HG03159 (cell line): ENCODE data around the gene HEPHL1.
A peak's percentile ranks its signal among the peaks of the same experiment; 100 is the strongest.
"Not testable (repeated sequence)": the region's sequence is repeated elsewhere in the genome, so short reads cannot be mapped to it uniquely, and the experiment has no call there.

Experiments
- ATAC-seq: cut with Tn5 transposase; IDR thresholded peaks from one replicate; pipeline ENCODE4 v1.9.1; 2021; ENCODE audit warnings: mild to moderate bottlenecking, moderate library complexity; ENCODE audit not compliant: unreplicated experiment

The HEPHL1 gene

DNA sequence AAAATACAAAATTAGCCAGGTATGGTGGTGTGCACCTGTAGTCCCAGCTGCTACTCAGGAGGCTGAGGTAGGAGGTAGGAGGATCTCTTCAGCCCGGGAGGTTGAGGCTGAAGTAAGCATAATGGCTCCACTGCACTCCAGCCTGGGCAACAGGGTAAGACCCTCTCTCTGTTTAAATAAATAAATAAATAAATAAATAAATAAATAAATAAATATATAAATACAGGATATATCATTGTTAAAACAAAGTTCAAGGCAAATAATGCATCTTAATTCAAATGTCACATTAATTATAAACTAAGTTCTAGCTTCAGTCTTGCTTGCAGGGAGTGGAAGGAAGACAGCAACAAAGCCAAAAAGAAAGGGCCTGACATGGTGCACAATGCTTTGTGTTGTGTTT, 63.0 kb downstream of the HEPHL1 start:
- no peak for ATAC-seq

DNA sequence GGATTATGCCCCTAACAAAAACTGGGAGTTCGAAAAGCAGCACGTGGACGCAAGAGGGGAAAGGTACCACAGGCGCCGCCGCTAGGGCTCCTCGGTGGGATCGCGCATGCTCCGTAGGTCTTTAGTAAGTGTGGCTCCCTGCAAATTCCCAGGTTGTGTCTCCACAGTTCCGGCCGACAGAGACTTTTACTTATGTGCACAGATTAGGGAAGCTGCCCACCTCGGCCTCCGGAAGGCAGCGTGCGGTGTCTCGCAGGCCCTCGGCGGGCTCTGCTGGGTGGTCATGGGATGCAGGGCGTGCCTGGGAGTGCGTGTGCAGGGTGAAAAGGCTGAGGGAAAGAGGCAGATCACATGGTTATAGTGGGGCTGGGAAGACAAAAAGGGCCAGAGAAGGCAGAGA, 67.8 kb downstream of the HEPHL1 start:
- no peak for ATAC-seq

DNA sequence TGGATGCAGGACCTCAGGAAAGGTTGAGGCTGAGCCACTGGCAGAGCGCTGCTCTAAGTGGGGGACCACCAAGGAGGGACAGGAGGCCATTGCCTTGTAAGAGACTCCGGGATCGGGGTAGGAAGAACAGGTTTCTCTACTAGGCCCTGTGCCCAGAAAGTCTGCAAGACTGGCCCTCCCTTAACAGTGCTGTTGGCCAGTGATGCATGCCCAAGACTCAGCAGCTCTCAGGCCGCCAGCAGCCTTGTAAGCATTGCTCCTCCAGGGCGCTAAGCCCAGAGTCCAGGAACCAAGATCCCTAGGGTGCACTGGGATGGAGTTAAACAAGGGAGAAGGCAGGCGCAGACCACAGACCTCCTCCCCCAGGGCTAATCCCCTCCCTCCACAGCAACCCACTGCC, 68.2 kb downstream of the HEPHL1 start:
- no peak for ATAC-seq

- no peak for ATAC-seq
Observed at GRCh38 chr11:94090401-94090800, 69.2 kb downstream of the HEPHL1 start.

DNA sequence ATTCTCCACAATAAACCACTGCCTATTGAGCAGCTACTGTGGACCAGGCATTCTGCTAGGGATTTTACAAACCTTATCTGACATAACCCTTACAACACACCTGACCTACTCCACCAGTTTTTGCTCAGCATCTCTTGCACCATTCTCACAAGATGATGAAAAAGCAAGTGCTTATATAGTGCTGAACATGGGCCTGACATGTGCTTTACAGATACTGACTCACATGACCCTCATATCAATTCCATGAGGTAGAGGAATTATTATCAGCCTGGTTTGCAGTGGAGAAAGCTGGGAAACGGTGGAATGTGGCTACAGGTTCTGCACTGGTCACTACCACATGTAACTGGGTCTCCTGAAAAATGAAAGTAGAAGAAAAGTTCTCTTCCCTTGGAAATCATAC, 69.9 kb downstream of the HEPHL1 start:
- ATAC-seq, result no peak

GRCh38 chr11:94100253-94100652, 79.1 kb downstream of the HEPHL1 start:
- no peak for ATAC-seq

DNA sequence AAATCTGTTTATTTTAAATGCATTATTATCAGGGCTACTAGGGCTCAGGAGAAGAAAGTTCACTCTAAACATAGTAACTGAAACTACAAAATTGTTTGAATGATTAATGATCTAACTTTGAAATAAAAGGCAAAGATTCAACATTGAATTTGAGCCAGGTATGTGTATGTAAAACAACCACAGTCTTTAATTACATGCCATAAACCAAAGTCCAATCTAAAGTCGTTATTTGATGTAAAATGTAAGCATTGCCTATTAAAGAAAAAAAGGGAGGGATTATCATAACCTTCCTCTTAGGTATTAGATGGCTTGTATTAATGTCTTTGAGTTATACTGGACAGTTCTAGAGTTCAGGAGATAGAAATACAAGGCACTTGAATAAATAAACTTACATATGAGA, 82.3 kb downstream of the HEPHL1 start:
- ATAC-seq, result no peak

DNA sequence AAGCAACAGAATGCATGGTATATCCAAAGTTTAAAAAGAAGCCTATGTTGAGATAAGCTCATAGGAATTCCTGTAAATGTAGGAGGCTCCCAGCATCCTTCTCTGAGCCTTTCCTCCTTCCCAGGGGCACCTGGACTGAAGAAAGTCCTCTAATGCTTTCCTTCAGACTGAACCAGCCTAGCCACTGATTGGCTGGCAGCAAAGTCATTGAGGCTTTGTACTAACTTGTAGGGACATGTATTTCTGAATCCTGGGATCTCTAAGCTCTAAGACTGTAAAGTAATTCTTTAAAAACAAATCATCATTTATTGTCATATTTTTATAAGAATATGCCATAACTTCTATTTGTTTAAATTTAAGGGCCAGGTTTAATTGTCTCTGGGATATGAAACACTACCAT, 83.6 kb downstream of the HEPHL1 start:
- no peak for ATAC-seq

DNA sequence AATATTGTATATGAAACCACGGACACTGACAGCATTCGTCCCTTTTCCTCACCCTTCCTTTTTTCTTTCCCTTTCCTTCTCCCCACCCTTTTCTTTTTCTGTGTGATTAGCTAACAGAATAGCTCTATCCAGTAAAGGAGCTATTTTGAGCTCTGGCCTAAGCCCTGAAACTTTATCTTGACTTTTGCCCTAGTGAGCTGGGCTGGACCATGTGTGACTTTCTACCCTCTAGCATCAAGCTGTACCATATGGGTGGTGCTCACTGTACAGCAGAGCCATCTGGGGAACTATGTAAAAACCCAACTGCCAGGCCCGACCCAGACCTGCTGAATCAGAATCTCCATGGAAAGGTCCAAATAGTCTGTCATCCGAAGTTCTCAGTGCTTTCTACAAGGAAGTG, 85.6 kb downstream of the HEPHL1 start:
- ATAC-seq, result no peak

- ATAC-seq, result no peak
Observed at GRCh38 chr11:94107363-94107762, 86.2 kb downstream of the HEPHL1 start.

DNA sequence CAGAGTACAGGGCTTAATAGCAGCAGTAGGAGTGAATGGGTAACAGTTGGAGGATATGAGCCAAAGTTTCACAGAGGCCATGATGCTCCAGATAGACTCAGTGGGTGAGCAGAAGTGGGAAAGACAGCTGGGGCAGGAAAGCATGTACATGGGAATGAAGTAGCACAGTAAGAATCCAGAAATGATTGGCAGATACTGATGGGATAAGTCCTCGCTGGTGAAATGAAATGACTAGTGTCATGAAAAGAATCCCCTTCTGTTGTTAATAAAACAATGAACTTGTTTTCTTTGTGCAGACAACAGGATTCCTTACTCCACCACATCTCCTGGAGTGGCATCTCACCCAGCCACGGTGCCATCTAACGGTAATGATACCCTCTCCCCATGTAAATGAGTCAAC, 90.1 kb downstream of the HEPHL1 start:
- ATAC-seq, result no peak

DNA sequence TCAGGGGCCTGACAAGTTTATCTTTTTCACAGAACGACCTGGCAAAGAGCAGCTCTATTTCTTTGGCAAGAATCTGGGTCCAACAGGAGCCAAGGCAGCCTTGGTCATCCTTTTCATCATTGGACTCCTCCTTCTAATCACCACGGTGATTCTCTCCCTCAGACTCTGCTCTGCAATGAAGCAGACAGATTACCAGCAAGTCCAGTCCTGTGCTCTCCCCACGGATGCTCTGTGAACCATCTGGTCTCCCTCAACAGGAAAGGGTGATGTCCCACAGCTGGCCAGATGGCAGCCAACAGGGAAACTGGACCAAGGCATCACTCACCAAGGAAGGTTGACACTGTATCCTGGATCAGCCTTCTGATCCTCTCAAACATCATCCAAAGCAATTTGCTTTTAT, 90.5 kb downstream of the HEPHL1 start:
- no peak for ATAC-seq

- no peak for ATAC-seq
Observed at GRCh38 chr11:94112206-94112953, 91.2 kb downstream of the HEPHL1 start.

GRCh38 chr11:94117197-94117574, 96.0 kb downstream of the HEPHL1 start:
- no peak for ATAC-seq

DNA sequence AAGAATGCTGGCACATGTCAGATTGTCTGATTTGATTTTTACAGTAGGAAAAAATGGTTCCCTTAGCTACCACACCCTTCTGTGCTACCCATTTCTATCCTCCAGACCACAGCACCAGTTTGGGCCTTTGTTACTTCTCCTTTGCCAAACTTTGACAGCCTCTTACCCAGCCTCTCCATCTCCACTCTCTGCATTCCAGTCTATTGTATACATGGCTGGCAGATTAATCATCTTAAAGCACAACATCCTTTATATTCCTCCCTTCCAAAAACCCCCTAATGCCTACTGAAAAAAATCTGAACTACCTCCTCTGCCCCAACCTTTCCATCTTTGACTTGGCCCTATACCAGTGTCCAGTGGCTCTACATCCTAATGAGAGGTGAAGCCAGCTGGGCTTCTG, 96.7 kb downstream of the HEPHL1 start:
- no peak for ATAC-seq

DNA sequence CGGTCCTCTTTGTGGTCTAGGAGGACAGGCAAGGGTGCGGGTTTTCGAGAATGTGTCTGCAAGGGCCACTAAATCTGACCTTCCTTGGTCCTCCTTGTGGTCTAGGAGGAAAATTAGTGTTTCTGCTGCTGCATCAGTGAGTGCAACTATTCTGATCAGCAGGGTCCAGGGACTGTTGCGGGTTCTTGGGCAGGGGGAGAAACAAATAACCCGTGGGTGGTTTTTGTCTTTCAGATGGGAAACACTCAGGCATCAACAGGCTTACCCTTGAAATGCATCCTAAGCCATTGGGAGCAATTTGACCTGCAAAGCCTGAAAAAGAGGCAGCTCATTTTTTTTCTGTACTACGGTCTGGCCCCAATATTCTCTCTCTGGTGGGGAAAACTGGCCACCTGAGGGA, 98.5 kb downstream of the HEPHL1 start:
- ATAC-seq, result not testable (repeated sequence)

DNA sequence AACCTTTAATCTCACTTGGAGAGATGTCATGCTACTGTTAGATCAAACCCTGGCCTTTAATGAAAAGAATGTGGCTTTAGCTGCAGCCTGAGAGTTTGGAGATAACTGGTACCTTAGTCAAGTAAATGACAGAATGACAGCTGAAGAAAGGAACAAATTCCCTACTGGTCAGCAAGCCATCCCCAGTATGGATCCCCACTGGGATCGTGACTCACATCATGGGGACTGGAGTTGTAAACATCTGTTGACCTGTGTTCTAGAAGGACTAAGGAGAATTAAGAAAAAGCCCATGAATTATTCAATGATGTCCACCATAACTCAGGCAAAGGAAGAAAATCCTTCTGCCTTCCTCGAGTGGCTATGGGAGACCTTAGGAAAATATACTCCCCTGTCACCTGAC, 99.4 kb downstream of the HEPHL1 start:
- not testable (repeated sequence) for ATAC-seq

DNA sequence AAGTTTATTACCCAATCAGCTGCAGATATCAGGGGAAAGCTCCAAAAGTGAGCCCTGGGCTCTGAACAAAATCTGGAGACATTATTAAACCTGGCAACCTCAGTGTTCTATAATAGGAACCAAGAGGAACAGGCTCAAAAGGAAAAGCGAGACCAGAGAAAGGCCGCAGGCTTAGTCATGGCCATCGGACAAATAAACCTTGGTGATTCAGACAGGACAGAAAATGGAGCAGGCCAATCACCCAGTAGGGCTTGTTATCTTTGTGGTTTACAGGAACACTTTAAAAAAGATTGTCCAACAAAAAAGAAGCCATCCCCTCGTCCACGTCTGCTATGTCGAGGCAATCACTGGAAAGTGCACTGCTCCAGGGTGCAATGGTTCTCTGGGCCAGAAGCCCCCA, 99.8 kb downstream of the HEPHL1 start:
- no peak for ATAC-seq

DNA sequence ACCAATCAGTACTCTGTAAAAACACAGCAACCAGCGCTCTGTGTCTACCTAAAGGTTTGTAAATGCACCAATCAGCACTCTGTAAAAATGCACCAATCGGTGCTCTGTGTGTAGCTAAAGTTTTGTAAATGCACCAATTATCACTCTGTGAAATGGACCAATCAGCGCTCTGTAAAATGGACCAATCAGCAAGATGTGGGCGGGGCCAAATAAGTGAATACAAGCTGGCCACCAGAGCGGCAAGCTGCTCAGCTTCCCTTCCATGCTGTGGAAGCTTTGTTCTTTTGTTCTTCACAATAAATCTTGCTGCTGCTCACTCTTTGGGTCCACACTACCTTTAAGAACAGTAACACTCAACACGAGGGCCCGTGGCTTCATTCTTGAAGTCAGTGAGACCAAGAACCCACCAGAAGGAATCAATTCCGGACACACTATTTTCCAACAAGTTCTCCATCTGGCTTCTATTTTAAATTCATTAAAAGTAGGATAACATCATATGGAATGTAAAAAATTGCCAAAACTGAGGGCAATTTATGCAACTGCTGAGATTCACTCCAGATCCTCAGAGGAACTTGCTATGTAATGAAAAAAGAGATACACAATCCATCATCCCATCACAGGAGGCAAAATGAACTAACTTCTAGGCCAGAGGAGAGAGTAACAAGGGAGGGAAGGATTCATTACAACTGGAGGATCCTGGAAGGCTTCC, 104.4 kb downstream of the HEPHL1 start:
- ATAC-seq, result no peak

- ATAC-seq, result no peak
Observed at GRCh38 chr11:94127638-94128037, 106.5 kb downstream of the HEPHL1 start.

DNA sequence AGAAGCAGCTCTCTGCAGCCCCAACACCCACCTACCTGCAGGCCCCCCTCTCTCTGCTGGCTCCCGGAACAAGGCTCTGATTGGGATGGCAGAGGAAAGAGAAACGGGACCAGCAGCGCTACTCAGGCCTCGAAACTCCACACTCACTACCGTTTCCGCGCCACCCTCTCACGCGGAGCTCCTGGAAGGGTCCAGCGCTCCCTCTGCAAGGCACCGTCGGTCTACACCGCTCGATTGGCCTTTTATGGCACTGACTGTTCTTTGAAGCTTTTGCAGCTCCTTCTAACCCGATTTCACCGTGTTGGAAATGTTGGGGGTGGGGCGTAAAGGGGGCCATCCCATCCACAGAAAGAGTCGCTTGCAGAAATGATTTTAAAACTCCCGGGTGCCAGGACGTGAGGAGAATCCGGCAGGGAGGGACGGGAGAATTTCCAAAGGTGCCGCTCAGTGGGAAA, 107.2 kb downstream of the HEPHL1 start:
- peak; percentile 27 for ATAC-seq

DNA sequence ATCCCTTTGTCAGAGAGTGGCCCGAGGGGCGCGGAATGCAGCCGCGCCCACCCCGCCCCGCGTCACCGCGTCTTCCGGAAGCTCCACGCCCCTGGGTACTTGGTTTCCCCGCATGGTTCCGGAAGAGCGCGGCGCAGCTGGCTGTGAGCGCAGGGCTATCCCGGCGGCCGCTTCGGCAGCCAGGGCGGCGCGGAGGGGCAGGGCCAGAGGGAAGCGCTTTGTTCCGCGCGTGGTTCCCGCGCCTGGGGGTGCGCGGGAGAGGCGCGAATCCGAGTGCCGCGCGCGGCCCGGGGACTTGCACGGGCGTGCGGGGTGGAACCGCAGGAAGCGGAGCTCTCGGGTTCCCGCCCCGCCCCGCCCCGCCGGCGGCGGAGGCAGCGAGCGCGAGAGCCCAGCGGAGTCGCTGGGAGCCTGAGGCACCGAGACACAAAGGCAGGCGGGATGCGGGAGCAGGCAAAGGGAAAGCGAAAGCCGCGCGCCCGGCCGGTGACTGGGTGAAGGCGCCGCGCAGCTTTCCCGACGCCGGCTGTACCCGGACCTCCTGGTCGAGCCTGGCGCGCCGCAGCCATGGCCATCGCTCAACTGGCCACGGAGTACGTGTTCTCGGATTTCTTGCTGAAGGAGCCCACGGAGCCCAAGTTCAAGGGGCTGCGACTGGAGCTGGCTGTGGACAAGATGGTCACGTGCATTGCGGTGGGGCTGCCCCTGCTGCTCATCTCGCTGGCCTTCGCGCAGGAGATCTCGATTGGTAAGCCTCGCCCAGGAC, 107.8 kb downstream of the HEPHL1 start, which contains the start of gene PANX1:
PANX1 (plus strand) TSS at position 96 of the 766 bp plus-strand sequence; CDS start at position 568, 472 bp downstream.
- peak; percentile 84 for ATAC-seq
